Thoracic aorta (tissue), 2 donors: ENCODE data around the gene ASTN1. TPM values are rescaled to one million over a fixed set of nuclear protein-coding genes. Genes with fewer than 3 reads are reported as not detected.

Experiments
- ATAC-seq: fragments of 150-250 bp; one replicate; pipeline ENCODE4 v1.8.0; 2017; ENCODE audit warnings: low read depth; ENCODE audit not compliant: insufficient number of reproducible peaks, low FRiP score
- DNase-seq: peaks from one replicate; pipeline ENCODE4 v3.0.0-alpha.2; 2020; ENCODE audit warnings: low spot score
- H3K27ac ChIP-seq, 2 donors: fragments of 200-600 bp; sonication (generic); 1 replicate in 1 of 2; 2 replicates in 1 of 2; pipeline ENCODE4 v1.5.1; 2016; ENCODE audit warnings: mild to moderate bottlenecking in 2 of 2, moderate library complexity in 2 of 2
- H3K27me3 ChIP-seq: fragments of 200-600 bp; sonication (generic); replicated peaks from 2 replicates; pipeline ENCODE4 v1.6.0; 2016; ENCODE audit warnings: mild to moderate bottlenecking; ENCODE audit not compliant: insufficient read depth
- H3K36me3 ChIP-seq: fragments of 200-600 bp; sonication (generic); one replicate; pipeline ENCODE4 v1.5.1; 2016
- H3K4me1 ChIP-seq, 2 donors: fragments of 200-600 bp; sonication (generic); 1 replicate in 1 of 2; 2 replicates in 1 of 2; pipeline versions ENCODE4 v1.5.1 to v1.6.0; 2016; ENCODE audit warnings: low read depth in 2 of 2, mild to moderate bottlenecking in 1 of 2; ENCODE audit not compliant: control insufficient read depth in 1 of 2
- H3K4me3 ChIP-seq: fragments of 200-600 bp; sonication (generic); 2 replicates; pipeline ENCODE4 v1.5.1; 2016; ENCODE audit warnings: mild to moderate bottlenecking
- H3K9me3 ChIP-seq: fragments of 200-600 bp; sonication (generic); 2 replicates; pipeline ENCODE4 v1.5.1; 2016
- CTCF ChIP-seq: fragments of 200-600 bp; sonication (generic); IDR thresholded peaks from one replicate; pipeline ENCODE4 v1.5.1; 2019; ENCODE audit warnings: antibody characterized with exemption
- total RNA-seq, 2 donors: library from RNA; depleted of rRNA; stranded (reverse); fragments of >200 nt; gene quantifications; one replicate each; pipeline versions ENCODE4 v1.1.0 to v1.2.3, GENCODE V29; 2016

Gene ASTN1
- total RNA-seq, 2 donors from 2014 or later = 0.41 to 0.42 TPM

- no peak for ATAC-seq
- Histone ChIP-seq H3K4me3 (no peak overlapping the region), H3K27me3 (no peaks in the 10 kb centered on the region), H3K9me3 (no peaks in the 10 kb centered on the region), H3K36me3 (no peaks in the 10 kb centered on the region), H3K27ac (no peak overlapping the region), H3K4me1 (peaks cover 0 to 4% of the 10 kb centered on the region in 2 donors)
- no peak for DNase-seq
- TF ChIP-seq CTCF = no peak
Measured at GRCh38 chr1:176829261-176829660, 335.3 kb downstream of the ASTN1 start.

- no peak for DNase-seq
- no peaks in the 10 kb centered on the region for H3K9me3 ChIP-seq
- no peak for ATAC-seq
- peaks cover 0 to 4% of the 10 kb centered on the region in 2 donors for H3K4me1 ChIP-seq
- no peak overlapping the region for H3K4me3 ChIP-seq
- H3K27ac ChIP-seq = no peak overlapping the region
- H3K27me3 ChIP-seq = no peaks in the 10 kb centered on the region
- TF ChIP-seq CTCF = no peak
- H3K36me3 ChIP-seq = no peaks in the 10 kb centered on the region
Measured at GRCh38 chr1:176826265-176826664, 338.2 kb downstream of the ASTN1 start.

GRCh38 chr1:176820391-176821031, 344.0 kb downstream of the ASTN1 start:
- Histone ChIP-seq H3K9me3 (no peaks in the 10 kb centered on the region), H3K4me3 (no peak overlapping the region), H3K4me1 (no peaks in the 10 kb centered on the region), H3K36me3 (no peaks in the 10 kb centered on the region), H3K27ac (no peak overlapping the region), H3K27me3 (no peaks in the 10 kb centered on the region)
- TF ChIP-seq CTCF = no peak
- ATAC-seq (no peak), DNase-seq (no peak)

GRCh38 chr1:176816232-176816631, 348.3 kb downstream of the ASTN1 start:
- Histone ChIP-seq H3K4me3 (no peak overlapping the region), H3K27me3 (no peaks in the 10 kb centered on the region), H3K9me3 (no peaks in the 10 kb centered on the region), H3K27ac (no peak overlapping the region), H3K36me3 (no peaks in the 10 kb centered on the region), H3K4me1 (no peaks in the 10 kb centered on the region)
- no peak for TF ChIP-seq CTCF
- ATAC-seq = no peak
- DNase-seq = no peak

GRCh38 chr1:176815621-176816020, 348.9 kb downstream of the ASTN1 start:
- Histone ChIP-seq H3K27ac (no peak overlapping the region), H3K4me3 (no peak overlapping the region), H3K27me3 (no peaks in the 10 kb centered on the region), H3K4me1 (no peaks in the 10 kb centered on the region), H3K9me3 (no peaks in the 10 kb centered on the region), H3K36me3 (no peaks in the 10 kb centered on the region)
- no peak for TF ChIP-seq CTCF
- DNase-seq = no peak
- no peak for ATAC-seq
